H9 (cell line): ENCODE results near the gene ARGFX. TPM values are rescaled to one million over a fixed set of nuclear protein-coding genes. Genes with fewer than 3 reads are reported as not detected.

ENCODE experiments used
- DNase-seq: peaks from one replicate; pipeline ENCODE4 v3.0.0-alpha.2; 2017
- H2AFZ ChIP-seq: one replicate; pipeline ENCODE4 v1.6.1; 2013; ENCODE audit warnings: mild to moderate bottlenecking, low read length, control low read depth, moderate library complexity
- H2AK5ac ChIP-seq: 2 replicates; pipeline ENCODE4 v1.6.1; 2013; ENCODE audit warnings: low read length, control low read depth, mixed read lengths; ENCODE audit not compliant: insufficient read length
- H2BK120ac ChIP-seq: one replicate; pipeline ENCODE4 v1.6.1; 2013; ENCODE audit warnings: low read depth, mild to moderate bottlenecking, low read length, control low read depth, inconsistent platforms; ENCODE audit not compliant: poor library complexity, severe bottlenecking
- H2BK12ac ChIP-seq: 2 replicates; pipeline ENCODE4 v1.6.1; 2013; ENCODE audit warnings: low read length, control low read depth, mixed read lengths, low read depth; ENCODE audit not compliant: insufficient read length
- H2BK15ac ChIP-seq: 2 replicates; pipeline ENCODE4 v1.6.1; 2013; ENCODE audit warnings: low read depth, low read length, control low read depth
- H2BK20ac ChIP-seq: one replicate; pipeline ENCODE4 v1.6.1; 2013; ENCODE audit warnings: low read depth, mild to moderate bottlenecking, low read length, control low read depth, inconsistent platforms; ENCODE audit not compliant: poor library complexity, severe bottlenecking
- H2BK5ac ChIP-seq: 2 replicates; pipeline ENCODE4 v1.6.1; 2013; ENCODE audit warnings: low read length, control low read depth, mixed read lengths; ENCODE audit not compliant: insufficient read length
- H3K14ac ChIP-seq: 2 replicates; pipeline ENCODE4 v1.6.1; 2013; ENCODE audit warnings: low read length, control low read depth; ENCODE audit not compliant: insufficient read depth
- H3K18ac ChIP-seq: 2 replicates; pipeline ENCODE4 v1.6.1; 2013; ENCODE audit warnings: low read depth, mild to moderate bottlenecking, mixed read lengths, low read length, control low read depth; ENCODE audit not compliant: insufficient read length
- H3K23ac ChIP-seq: 2 replicates; pipeline ENCODE4 v1.6.1; 2013; ENCODE audit warnings: low read length, control low read depth, mixed read lengths, low read depth; ENCODE audit not compliant: insufficient read length
- H3K23me2 ChIP-seq: 2 replicates; pipeline ENCODE4 v1.6.1; 2013; ENCODE audit warnings: low read depth, mild to moderate bottlenecking, mixed read lengths, low read length, control low read depth; ENCODE audit not compliant: insufficient read length, poor library complexity, severe bottlenecking
- H3K27ac ChIP-seq: 2 replicates; pipeline ENCODE4 v1.5.1; 2013; ENCODE audit warnings: low read length, control low read depth, mixed read lengths, low read depth; ENCODE audit not compliant: insufficient read length
- H3K27me3 ChIP-seq: 2 replicates; pipeline ENCODE4 v1.6.1; 2013; ENCODE audit warnings: low read length, control low read depth, inconsistent platforms; ENCODE audit not compliant: insufficient read depth
- H3K4ac ChIP-seq: 2 replicates; pipeline ENCODE4 v1.6.1; 2013; ENCODE audit warnings: low read depth, mild to moderate bottlenecking, control low read depth, inconsistent platforms, low read length, moderate library complexity
- H3K4me1 ChIP-seq: 2 replicates; pipeline ENCODE4 v1.6.1; 2013; ENCODE audit warnings: low read length, control low read depth, inconsistent platforms; ENCODE audit not compliant: insufficient read depth
- H3K4me2 ChIP-seq: 2 replicates; pipeline ENCODE4 v1.6.1; 2013; ENCODE audit warnings: low read length, control low read depth, mixed read lengths; ENCODE audit not compliant: insufficient read length, insufficient read depth
- H3K56ac ChIP-seq: 2 replicates; pipeline ENCODE4 v1.6.1; 2013; ENCODE audit warnings: low read depth, mild to moderate bottlenecking, mixed read lengths, low read length, control low read depth; ENCODE audit not compliant: insufficient read length
- H3K79me1 ChIP-seq: 2 replicates; pipeline ENCODE4 v1.6.1; 2013; ENCODE audit warnings: low read depth, mild to moderate bottlenecking, moderate library complexity, low read length, control low read depth, inconsistent platforms; ENCODE audit not compliant: insufficient read depth, poor library complexity, severe bottlenecking
- H3K79me2 ChIP-seq: 2 replicates; pipeline ENCODE4 v1.6.1; 2013; ENCODE audit warnings: low read length, control low read depth, inconsistent platforms; ENCODE audit not compliant: insufficient read depth
- H3K9ac ChIP-seq: 2 replicates; pipeline ENCODE4 v1.6.1; 2013; ENCODE audit warnings: low read length, control low read depth, mixed read lengths; ENCODE audit not compliant: insufficient read length; ENCODE audit errors: extremely low read depth
- H3K9me3 ChIP-seq: one replicate; pipeline ENCODE4 v1.6.1; 2013; ENCODE audit warnings: low read depth, low read length, inconsistent platforms; ENCODE audit not compliant: control insufficient read depth
- H3T11ph ChIP-seq: one replicate; pipeline ENCODE4 v1.6.1; 2013; ENCODE audit warnings: mild to moderate bottlenecking, low read length, control low read depth, inconsistent platforms
- H4K20me1 ChIP-seq: one replicate; pipeline ENCODE4 v1.6.1; 2013; ENCODE audit not compliant: control insufficient read depth, insufficient read length, insufficient read depth
- H4K5ac ChIP-seq: 2 replicates; pipeline ENCODE4 v1.6.1; 2013; ENCODE audit warnings: low read depth, mild to moderate bottlenecking, mixed read lengths, low read length, control low read depth; ENCODE audit not compliant: insufficient read length
- H4K8ac ChIP-seq: replicated peaks from 2 replicates; pipeline ENCODE4 v1.6.1; 2013; ENCODE audit warnings: low read length, control low read depth, mixed read lengths, low read depth; ENCODE audit not compliant: insufficient read length
- H4K91ac ChIP-seq: 2 replicates; pipeline ENCODE4 v1.6.1; 2013; ENCODE audit warnings: low read depth, mild to moderate bottlenecking, moderate library complexity, mixed read lengths, low read length, control low read depth; ENCODE audit not compliant: insufficient read length
- H3K27ac Mint-ChIP-seq, 3 experiments: 2 replicates in 2 of 3; 3 replicates in 1 of 3; pipeline ENCODE4 v1.8.0; 2020 to 2021; ENCODE audit warnings: mixed read lengths in 3 of 3, mild to moderate bottlenecking in 1 of 3, moderate library complexity in 1 of 3
- H3K27me3 Mint-ChIP-seq: 2 replicates; pipeline ENCODE4 v1.8.0; 2021; ENCODE audit warnings: low read depth, mild to moderate bottlenecking, moderate library complexity, mixed read lengths
- H3K36me3 Mint-ChIP-seq, 3 experiments: 2 replicates in 2 of 3; 3 replicates in 1 of 3; pipeline ENCODE4 v1.8.0; 2020 to 2021; ENCODE audit warnings: low read depth in 3 of 3, mixed read lengths in 3 of 3; ENCODE audit not compliant: insufficient read depth in 1 of 3
- H3K4me1 Mint-ChIP-seq, 2 experiments: 2 replicates each; pipeline ENCODE4 v1.8.0; 2020; ENCODE audit warnings: mixed read lengths in 2 of 2
- H3K4me3 Mint-ChIP-seq, 2 experiments: 2 replicates in 1 of 2; 3 replicates in 1 of 2; pipeline ENCODE4 v1.8.0; 2020 to 2021; ENCODE audit warnings: mild to moderate bottlenecking in 2 of 2, mixed read lengths in 2 of 2, moderate library complexity in 1 of 2
- H3K9me3 Mint-ChIP-seq, 2 experiments: 2 replicates in 1 of 2; 3 replicates in 1 of 2; pipeline ENCODE4 v1.8.0; 2020; ENCODE audit warnings: mild to moderate bottlenecking in 2 of 2, mixed read lengths in 2 of 2, moderate library complexity in 1 of 2
- CTCF ChIP-seq: fragments of 200-600 bp; sonication (generic); conservative IDR thresholded peaks from 3 replicates; pipeline ENCODE4 v1.8.0; 2021; ENCODE audit warnings: antibody characterized with exemption, mild to moderate bottlenecking
- WGBS: extraction: QIAGEN DNeasy Blood & Tissue Kit; methylation state at CpG from one replicate; pipeline ENCODE4 v1.1.7; 2013; ENCODE audit warnings: missing lambda C conversion rate, low lambda C conversion rate, mixed read lengths; ENCODE audit not compliant: insufficient read length; ENCODE audit errors: extremely low coverage; 5-methylcytosine and 5-hydroxymethylcytosine counted together
- total RNA-seq: library from RNA; stranded (reverse); gene quantifications from 2 replicates; pipeline ENCODE4 v1.2.1, GENCODE V29; 2021

Gene ARGFX
- total RNA-seq, 1 experiment from 2014 or later, result not detected

- Histone ChIP-seq H2BK12ac (no peak overlapping the region), H3T11ph (no peak overlapping the region), H4K5ac (no peak overlapping the region), H3K23me2 (no peaks in the 10 kb centered on the region), H2AK5ac (no peak overlapping the region), H4K91ac (no peak overlapping the region), H3K9ac (no peak overlapping the region), H3K56ac (no peak overlapping the region), H3K79me2 (no peaks in the 10 kb centered on the region), H3K27ac (no peak overlapping the region), H2BK20ac (no peak overlapping the region), H3K79me1 (no peaks in the 10 kb centered on the region), H4K8ac (no peak overlapping the region), H3K4me1 (no peaks in the 10 kb centered on the region), H2AFZ (no peak overlapping the region), H3K14ac (no peak overlapping the region), H3K18ac (no peak overlapping the region), H3K9me3 (no peaks in the 10 kb centered on the region), H2BK15ac (no peak overlapping the region; the same call in 1 of the 2 replicates), H4K20me1 (no peaks in the 10 kb centered on the region), H3K27me3 (no peaks in the 10 kb centered on the region), H3K4me2 (no peak overlapping the region), H2BK5ac (no peak overlapping the region), H3K23ac (no peak overlapping the region), H3K4ac (no peak overlapping the region), H2BK120ac (no peak overlapping the region)
- DNase-seq, result no peak
- Mint-ChIP-seq H3K4me1 (peaks cover 5 to 7% of the 10 kb centered on the region in 2 experiments; a peak in 3 of 4 replicates), H3K27me3 (0 out of 2 replicates have a peak, but pooled peaks cover 2% of the 10 kb centered on the region), H3K4me3 (no peak overlapping the region), H3K9me3 (peaks cover 0 to under 1% of the 10 kb centered on the region in 2 experiments; a peak in 1 of 5 replicates), H3K36me3 (no peaks in the 10 kb centered on the region; a peak in 1 of 7 replicates), H3K27ac (no peak overlapping the region)
- no CpG with 5 or more reads among the region's 2 CpGs for WGBS
- no peak for TF ChIP-seq CTCF
These were observed 13.9 kb downstream of the ARGFX start for GRCh38 chr3:121581691-121582090.
